Measurements from ENCODE around the gene CRADD.

The CRADD gene

DNA sequence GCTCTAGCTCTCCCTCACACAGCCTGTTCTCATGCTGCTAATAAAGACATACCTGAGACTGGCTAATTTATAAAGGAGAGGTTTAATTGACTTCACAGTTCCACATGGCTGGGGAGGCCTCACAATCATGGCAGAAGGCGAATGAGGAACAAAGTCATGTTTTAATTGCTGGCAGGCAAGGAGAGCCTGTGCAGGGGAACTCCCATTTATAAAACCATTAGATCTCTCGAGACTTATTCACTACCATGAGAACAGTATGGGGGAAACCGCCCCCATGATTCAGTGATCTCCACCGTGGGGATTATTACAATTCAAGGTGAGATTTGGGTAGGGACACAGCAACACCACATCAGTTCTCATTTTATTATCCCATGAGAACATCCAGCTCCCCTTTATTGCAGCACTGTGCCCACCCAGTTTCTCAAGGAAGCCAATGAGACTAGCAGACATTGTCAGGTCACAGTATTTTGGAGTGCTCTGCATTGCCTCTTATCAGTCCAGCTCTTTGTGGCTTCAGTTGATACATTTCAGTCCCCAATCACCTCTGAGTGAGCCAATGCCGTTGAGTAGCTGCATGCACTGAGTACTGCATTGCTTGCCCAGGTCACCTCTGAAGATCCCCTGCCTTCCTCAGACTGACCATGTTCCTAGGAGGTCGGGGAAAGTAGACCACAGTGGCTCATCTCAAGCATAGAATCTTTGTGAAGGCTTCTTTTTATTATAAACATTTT, 131.2 kb downstream of the CRADD start:
- DNase-seq (ENCODE audit: low read depth): no peak

DNA sequence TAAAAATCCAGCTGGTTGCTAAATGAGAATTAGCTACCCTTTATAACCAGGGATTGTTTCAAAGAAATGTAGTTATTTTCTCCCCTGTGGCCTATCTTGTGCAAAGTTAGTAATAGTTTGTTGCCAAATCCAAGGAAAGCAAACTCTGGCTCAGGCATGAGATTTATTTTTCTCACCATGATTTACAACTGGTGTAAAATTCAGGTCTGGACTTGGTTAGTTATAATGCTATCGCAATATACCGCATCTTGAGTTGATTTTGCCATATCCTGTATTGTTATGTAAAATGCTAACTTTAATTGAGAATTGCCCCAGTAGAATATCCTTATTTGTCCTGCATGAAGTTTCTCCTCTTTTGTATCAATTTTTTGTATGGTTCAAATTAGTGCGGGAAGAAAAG, 135.5 kb downstream of the CRADD start:
- DNase-seq (ENCODE audit: low read depth): peak; percentile 41

DNA sequence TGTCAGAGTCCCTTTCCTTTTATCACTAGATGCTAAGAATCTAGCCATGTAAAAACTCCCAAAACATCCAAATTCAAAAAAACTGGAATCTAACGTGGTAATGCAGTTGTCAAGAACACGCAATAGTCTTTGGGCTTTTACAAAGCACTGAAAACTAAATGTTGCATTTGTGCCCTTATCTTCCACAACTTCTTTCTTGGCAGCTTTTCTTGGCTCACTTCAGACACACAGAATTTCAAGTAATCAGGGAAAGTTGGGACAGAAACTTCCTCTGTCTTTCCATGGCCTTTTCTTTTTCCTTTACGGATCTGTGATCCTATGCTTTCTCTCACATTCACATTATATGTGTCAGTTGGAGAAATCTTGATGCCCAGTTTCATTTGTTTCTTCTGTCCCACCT, 136.0 kb downstream of the CRADD start:
- DNase-seq (ENCODE audit: low read depth): no peak

DNA sequence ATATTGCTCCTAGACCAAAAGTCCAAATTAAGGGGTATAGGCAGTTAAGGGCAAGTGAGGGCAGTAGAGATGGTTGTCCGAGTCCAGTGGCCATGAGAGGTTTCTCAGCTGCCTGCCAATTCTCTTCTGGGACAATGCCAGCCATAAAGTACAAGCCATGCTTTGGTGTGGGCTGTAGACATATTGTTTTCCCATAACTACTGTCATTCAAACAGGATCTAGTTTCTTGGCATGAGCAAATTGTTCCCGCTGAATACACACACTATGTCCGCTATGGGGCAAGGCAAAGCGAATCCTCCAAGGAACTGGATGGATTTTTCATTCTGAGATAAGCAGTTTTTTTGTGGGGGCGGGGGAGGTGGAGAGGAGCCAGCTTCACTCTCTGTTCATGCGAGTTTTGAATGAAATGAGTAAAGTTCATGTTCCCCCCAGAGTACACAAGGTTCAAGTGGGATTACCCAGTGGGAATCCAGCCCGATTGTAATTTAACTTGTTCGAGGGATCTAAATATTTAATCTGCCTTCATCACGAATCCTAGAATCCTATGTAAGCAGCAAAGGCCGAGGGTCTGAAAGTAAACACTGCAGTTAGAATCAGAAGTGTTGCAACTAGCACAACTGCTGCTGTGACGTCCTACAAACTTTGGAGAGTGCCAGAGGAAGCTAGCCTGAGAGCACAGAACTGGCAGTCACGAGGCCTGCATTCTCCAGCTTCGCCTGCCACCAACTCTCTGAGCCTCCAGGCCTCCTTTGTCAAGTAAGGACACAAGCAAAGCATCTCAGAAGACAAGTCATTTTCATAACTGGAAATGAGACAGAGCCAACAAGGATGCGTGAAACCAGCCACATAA, 137.0 kb downstream of the CRADD start:
- peak; percentile 96 for DNase-seq (ENCODE audit: low read depth)

DNA sequence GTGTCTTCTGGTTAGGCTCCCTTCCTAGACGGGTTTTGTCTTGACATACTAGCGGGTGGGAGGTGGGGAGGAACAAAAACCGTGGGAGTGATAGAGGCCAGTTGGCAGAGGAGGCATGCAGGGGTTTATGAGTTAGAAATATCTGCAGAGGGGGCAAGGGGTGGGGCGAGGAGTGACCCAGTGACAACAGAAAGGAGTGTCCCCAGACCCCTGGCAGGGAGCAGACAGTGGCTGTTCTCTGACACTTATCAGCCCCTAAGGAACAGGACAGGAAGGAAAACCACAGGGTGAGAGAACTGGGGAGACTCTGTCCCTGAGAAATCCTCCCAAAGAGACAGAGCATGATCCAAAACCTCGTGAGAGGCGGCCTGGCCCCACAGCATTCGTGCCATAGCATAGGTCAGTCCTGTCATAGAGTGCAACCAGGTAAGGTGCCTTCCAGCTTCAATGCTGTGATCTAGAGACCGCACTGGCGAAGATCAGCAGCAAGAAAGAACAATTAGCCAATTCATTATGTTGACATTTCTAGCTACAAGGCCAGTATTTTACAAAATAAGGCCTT, 141.4 kb downstream of the CRADD start:
- no peak for DNase-seq (ENCODE audit: low read depth)

DNA sequence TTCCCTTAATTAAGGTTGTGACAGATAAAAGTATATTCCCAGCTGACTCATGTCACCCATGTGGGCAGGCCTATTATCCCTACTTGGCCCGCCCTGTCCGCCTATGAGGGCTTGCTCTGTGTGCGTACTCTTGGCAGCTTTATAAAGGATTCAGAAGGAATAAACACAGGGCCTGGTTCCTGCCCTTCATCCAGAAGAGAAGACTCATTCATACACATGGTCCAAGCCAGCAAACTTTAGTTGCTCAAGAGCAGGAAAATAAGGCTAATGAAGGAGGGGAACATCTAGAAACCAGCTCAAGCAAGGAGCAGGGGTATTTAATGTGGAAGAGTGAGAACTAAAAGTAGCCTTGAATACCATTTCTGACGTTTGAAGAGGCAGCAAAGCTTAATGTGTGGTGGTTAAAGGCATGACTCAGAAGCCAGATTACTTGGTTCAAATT, 141.9 kb downstream of the CRADD start:
- peak; percentile 90 for DNase-seq (ENCODE audit: low read depth)

DNA sequence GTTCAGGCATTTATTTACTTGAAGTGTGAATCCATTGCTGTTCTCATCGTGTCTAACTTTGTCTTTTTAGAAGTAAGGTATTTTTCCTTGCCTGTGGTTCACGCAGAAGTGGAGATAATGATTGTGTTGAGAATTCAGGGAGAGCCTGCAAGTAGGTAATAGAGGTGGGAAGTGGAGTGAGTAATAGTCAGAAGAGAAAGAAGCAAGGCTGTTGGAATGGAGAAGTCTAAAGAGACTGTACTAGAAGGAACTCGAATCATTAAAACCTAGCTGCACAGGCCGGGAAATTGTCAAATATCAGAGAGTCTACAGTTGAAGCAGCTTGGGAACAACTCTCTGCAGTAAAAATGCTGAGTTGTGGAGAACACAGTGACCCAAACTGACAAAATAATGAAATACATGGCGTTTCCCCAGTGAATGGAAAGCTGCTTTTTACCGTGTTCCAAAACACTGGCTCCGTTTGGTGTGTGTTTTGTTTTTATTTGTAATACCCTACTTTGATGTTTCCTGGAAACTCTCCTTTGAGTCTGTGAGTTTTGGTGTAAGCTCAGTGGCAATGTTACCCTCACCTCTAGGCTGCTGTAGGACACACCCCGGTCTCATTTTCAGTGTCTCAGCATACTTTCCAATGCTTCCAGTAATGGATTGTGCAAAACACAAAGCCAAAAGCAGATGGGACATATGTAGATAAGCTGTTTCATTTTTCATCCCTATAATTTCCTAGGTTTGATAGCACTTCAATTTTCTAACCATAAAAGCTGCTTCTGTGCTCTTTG, 146.6 kb downstream of the CRADD start:
- no peak for DNase-seq (ENCODE audit: low read depth)

DNA sequence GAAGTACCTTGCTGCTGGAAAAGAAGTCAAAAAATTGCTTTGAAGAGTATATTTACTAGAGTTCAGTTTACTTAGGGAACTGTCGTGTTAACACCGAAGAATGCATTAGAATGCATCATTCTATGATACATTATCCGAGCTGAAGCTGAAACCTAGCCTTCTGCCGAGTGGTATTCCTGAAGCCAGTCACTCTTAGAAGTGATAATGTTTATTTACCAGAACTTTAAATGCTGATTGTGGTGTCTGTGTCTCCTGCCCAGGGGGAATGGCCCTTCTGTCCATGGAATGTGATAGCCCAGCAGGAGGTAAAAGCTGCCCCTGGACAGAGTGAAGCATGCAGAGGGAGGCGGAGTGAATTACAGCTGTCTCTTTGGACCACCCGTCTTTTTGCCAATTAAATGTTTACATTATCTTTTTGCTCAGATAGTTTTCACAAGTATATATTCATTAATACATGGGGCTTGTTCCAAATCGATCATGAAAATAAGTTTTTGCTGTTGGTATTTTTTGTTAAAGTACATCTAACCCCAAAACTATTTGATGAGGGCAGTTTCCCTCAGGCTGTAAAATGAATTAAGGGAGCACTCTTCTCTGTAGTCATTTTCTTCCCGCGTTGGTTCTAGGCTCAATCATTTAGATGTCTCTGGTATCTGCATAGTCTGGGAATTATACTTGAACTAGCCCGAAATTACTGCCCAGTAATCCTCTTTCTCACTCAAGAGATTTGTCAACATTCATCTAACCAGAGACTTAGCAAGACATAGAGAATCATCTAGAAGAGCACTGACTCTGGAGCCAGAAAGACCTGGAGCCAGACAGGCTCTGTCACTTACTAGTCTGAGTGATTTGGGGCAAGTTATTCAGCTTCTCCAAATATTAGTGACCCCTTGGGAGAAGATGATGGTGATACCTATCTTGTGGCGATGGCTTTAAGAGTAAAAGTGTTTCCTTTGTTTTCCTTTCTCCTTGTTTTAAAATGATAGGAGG, 147.6 kb downstream of the CRADD start:
- DNase-seq (ENCODE audit: low read depth): peak; percentile 68

DNA sequence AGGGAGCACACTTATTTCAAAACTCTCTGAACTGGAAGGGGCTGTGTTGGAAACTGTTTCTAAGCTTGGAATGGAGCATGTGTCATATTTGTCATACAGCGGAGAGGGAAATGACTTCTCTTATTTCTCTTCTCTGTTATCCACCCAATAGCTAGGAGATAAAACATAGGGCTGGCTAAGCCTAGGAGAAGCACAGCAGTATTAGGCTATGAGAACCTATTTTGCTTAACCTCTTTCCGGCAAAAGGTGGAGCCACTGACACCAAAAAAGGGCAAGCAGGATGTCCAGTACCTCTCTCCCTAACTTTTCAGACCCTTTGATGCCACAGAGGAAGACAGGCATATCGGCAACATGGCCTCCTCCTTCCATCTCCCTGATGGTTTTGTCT, 148.3 kb downstream of the CRADD start:
- DNase-seq (ENCODE audit: low read depth): no peak

DNA sequence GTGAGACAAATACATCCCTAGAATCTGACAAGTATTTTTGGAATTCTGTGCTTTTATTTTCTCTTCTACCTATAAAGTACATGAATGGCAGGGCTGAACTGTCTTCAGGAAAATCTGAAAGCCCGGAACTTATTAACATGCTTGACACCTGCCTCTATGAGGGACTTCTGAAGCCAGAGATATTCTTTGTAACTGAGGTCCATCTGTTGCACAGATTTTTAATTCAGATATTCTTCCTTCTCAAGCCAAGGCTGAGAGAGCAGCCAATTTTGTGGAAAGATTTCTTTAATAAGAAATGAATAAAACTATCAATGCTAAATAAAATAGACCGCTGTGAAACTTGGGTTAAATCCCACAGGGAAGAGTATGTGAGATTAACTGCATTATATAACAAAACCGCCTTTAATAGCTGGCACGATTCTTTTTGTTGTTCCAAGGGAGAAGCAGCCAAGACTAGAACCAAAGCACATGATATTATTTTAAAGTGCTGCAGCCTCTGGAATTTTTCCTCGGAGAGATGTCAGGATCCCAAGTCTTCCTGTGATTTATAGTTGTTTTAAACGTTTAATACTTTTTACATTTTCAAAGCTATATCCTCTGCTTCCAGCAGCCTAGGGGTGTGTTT, 148.9 kb downstream of the CRADD start:
- no peak for DNase-seq (ENCODE audit: low read depth)

DNA sequence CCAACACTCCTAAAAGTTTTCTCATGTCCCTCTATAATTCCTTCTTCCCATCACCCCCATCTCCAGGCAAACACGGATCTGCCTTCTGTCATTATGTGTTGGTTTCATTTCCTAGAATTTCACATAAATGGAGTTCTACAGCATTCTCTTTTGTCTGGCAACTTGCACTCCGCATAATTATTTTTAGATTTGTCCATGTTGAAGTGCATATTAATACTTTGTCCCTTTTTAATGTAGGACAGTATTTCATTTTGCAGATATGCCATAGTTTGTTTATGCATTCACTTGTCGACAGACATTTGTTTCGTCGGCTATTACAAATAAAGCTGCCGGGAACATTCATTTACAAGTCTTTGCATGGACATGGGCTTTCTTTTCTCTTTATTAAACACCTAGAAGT, 150.0 kb downstream of the CRADD start:
- DNase-seq (ENCODE audit: low read depth): no peak

DNA sequence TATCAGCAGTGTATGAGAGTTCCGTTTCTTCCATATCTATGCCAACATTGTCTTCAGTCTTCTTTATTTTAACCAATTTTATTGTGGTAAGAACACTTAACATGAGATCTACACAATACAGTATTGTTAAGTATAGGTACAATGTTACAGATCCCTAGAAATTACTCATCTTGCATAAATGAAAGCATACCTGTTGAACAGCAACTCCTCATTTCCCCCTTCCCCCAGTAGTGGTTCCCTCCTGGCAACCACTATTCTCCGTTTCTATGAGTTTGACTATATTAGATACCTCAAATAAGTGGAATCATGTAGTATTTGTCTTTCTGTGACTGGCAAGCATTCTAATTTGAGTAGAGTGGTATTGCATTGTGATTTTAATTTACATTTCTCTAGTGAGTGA, 150.5 kb downstream of the CRADD start:
- no peak for DNase-seq (ENCODE audit: low read depth)

DNA sequence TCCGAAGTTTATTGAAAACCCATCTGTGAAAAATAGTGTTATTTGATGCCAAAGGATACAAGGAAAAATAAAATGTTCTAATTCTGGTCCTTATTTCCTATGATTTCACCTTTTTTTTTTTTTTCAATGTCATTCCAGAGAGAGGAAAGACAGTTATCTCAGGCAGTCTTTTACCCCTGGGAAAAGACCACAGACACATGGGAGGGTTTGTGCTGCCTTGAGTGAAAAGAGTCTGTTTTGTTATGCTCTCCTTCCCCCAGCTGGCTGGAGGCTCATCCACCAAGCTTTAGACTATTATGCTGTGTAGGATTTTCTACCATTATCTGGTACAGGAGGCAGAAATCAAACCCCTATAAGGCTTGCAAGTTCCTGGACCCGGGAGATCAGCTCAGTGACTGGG, 151.8 kb downstream of the CRADD start:
- DNase-seq (ENCODE audit: low read depth): no peak

DNA sequence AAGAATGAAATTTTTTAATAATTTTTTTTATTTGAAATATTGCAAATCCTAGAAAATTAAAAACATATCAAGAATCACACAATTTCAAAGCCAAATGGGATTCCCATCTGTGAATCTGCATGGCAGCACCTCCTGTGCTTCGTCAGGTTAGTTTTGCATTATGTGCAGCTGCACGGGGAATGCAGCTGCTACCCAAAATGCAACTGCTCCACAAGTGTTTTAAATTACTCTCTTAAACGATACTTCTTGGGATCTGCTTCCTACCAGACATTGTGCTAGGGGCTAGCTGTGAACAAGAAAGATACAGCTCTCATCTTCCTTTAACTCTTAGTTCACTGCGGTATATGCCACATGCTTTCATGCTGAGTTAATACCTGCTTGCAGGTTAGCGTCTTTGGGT, 154.2 kb downstream of the CRADD start:
- DNase-seq (ENCODE audit: low read depth): no peak

DNA sequence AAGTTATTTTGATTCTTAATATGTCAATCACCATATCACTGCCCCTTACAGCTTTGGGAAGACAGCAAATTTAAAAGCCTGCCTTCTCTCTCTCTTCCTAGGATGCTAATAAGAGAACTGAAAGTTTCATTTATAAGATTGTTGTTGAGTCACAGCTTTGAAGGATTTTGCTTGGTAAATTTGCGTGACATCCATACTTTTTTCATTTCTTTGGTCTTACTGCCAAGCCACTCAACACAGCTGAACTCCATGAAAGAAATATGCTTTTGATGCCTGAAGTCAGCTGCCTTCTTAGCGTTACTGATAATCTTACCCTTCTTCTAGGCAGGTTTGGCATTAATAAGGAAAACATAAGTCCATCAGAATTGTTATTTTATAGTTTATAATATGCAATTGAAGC, 155.0 kb downstream of the CRADD start:
- no peak for DNase-seq (ENCODE audit: low read depth)

DNA sequence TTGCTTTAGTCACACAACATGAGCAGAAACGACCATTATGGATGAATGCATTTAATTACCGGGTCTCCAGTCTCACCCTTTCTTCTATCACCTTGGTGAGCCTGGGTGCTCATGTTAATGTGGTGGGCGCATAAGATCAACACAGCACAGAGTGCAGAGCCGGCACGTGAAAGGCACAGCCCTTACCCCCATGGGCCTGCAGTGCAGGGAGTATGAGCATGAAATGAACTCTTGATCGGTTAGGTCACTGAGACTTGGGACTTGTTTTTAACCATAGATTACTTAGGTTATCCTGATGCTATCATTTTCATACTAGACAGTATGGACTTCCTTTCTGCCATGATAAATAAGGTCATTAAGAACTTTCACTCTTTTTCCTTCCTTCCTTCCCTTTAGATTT, 156.8 kb downstream of the CRADD start:
- no peak for DNase-seq (ENCODE audit: low read depth)

DNA sequence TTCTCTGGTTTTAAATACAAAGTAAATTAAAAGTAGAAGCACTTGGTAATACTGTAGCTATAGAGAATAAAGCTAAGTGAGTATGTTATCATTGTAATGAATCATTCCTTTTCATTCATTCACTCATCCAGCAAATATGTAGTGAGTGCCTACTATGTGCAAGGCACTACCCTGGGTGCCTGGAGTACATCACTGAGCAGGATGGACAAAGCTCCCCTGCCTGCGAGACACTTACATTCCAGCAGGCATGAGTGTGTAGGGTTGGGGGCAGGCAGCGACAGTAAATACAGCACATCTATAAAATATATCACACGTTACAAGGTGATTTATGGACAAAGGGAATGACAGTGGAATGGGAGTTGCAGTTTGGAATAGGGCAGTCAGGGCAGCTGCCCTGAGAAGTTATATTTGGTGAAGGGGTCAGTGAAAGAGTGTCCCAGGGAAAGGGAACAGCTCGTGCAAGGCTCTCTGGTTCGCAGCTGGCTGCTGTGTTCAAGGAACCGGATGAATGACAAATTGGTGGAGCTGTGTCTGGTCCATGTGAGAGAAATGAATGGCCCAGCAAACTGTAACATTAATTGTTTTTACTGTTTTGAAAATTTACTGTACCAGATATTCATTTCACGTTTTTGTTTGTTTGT, 159.6 kb downstream of the CRADD start:
- no peak for DNase-seq (ENCODE audit: low read depth)

DNA sequence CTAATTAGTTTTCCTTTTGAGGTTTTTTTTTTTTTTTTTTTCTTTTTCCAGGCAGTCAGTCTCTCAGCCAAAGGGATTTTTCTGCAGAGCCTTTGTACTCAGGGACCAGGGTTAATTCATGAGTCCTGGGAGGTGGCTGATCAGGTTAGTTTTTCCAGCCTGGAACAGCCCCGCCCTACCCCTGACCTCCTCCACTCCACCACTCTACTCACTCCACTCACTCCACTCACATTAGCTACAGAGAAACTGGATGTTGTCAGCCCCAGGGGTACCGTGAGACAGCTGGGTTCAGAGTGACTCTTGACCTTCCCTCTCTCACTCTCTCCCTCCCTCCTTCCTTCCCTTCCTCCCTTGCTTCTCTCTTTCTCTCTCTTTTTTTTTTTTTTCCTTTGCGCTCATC, 161.0 kb downstream of the CRADD start:
- no peak for DNase-seq (ENCODE audit: low read depth)

DNA sequence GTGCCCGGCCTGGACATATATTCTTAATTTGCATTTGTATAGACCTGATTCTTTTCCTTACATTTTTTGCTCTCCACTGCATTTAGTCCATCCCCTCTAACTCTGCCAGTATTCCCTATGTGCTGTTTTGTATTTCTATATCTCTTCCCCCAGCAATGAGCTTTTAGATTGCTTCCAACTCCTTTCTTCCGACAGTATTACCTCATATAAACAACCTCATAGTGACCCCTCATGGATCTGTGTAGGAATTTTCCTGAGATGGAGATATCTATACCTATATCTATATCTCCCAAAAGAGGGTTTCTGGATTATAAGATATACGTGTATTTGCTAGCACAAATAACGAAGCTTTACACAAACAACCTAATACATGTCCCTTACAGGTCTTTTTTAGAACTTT, 161.9 kb downstream of the CRADD start:
- no peak for DNase-seq (ENCODE audit: low read depth)

DNA sequence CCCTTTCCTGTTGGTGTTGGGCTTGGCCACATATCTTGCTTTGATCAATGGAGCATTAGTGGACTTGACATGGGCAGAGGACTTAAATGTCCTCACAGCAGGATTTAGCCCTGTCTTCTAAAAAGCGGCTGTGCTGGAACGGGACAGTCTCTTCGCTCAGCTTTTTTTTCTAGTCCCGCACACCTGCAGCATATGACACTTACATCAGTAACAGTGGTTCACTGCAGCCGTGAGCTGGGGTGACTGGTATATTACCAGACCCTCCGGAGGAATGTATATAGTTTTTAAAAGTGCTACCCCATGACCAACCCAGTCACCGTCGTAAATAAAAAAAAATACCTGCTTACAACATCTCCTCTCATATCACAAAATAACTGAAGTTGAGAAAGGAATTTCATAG, 164.5 kb downstream of the CRADD start:
- no peak for DNase-seq (ENCODE audit: low read depth)

All from iris pigment epithelial cell (primary cell).